ENCODE results near the gene ACSL1.

DNA sequence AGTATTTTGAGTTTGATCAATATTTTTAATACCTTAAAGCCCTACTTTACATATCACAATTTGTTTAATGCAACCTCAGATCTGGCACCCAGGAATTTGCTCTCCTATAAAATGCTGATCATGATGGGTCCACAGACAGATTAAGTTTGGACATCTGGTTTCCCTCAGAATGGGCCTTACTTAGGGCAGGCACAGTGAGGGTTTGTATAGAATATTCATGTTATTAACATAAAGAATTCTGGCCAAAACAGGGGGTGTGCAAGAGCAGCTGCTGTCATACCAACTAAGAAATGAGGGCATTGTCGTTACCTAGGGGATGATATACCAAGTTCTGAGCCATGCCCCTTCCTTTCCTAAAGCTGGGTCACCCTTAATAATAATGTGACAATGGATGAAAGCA is 54.4 kb downstream of the ACSL1 start:
- TF ChIP-seq, protein P1, sequence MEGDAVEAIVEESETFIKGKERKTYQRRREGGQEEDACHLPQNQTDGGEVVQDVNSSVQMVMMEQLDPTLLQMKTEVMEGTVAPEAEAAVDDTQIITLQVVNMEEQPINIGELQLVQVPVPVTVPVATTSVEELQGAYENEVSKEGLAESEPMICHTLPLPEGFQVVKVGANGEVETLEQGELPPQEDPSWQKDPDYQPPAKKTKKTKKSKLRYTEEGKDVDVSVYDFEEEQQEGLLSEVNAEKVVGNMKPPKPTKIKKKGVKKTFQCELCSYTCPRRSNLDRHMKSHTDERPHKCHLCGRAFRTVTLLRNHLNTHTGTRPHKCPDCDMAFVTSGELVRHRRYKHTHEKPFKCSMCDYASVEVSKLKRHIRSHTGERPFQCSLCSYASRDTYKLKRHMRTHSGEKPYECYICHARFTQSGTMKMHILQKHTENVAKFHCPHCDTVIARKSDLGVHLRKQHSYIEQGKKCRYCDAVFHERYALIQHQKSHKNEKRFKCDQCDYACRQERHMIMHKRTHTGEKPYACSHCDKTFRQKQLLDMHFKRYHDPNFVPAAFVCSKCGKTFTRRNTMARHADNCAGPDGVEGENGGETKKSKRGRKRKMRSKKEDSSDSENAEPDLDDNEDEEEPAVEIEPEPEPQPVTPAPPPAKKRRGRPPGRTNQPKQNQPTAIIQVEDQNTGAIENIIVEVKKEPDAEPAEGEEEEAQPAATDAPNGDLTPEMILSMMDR (IDR thresholded peaks at IDR 0.05): no peak
- no peak for TF ChIP-seq ZFX (IDR thresholded peaks at IDR 0.05; ENCODE audit: borderline replicate concordance)
